GM04503 (cell line): ENCODE results near the gene LILRA5.
"Not testable (repeated sequence)": the region's sequence is repeated elsewhere in the genome, so short reads cannot be mapped to it uniquely, and the experiment has no call there.

Experiments used
- DNase-seq: peaks from one replicate; pipeline ENCODE4 v3.0.0-alpha.2; 2012; ENCODE audit warnings: low read depth

LILRA5 gene

DNA sequence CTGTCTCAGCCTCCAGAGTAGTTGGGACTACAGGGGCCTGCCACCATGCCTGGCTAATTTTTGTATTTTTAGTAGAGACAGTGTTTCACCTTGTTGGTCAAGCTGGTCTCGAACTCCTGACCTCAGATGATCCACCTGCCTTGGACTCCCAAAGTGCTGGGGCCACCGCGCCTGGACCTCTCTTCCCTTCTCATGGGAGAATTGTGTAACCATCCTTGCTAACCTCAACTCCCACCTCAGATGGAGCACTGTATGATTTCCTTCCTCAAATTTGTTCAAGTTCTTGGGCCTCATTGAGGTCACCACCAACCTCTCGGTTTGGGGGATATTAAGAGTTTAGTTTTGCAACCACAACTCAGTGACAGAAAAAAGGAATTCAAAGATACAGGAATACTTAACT is 10.7 kb downstream of the LILRA5 start:
- no peak for DNase-seq

DNA sequence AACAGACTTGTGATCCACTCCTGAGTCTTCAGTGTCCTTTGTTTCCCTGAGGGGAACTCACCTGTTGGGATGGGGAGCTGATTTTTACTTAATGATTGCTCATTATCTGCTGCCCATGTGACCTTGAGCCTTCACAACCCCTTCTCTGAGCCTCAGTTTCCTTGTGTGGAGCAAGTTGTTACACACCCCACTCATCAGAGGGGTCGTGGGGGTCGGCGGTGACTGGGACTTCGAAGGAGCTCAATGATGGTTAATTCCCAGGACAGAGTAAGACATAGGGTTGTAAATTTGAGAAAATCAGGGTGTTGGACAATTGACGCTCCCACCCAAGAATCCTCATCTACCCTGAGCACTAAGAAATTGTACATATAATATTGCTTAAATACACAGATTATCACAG is 13.5 kb downstream of the LILRA5 start:
- no peak for DNase-seq

DNA sequence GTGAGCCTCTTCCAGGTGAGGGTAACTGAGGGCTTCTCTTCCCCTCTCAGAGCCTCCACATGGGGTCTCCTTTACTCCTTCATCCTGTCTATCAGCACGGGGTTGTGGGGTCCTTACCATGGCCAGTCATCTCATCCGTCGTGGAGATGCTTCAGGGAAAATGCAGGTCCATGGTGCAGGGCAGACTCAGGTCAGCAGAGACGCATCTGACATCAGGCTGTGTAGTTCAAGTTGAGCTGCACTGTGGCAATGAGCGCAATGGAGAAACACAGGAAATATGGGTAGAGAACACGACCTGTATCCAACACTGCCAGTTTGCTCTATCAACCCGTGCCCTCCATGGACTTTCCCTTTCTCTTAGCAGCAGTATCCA is 13.9 kb downstream of the LILRA5 start:
- no peak for DNase-seq

DNA sequence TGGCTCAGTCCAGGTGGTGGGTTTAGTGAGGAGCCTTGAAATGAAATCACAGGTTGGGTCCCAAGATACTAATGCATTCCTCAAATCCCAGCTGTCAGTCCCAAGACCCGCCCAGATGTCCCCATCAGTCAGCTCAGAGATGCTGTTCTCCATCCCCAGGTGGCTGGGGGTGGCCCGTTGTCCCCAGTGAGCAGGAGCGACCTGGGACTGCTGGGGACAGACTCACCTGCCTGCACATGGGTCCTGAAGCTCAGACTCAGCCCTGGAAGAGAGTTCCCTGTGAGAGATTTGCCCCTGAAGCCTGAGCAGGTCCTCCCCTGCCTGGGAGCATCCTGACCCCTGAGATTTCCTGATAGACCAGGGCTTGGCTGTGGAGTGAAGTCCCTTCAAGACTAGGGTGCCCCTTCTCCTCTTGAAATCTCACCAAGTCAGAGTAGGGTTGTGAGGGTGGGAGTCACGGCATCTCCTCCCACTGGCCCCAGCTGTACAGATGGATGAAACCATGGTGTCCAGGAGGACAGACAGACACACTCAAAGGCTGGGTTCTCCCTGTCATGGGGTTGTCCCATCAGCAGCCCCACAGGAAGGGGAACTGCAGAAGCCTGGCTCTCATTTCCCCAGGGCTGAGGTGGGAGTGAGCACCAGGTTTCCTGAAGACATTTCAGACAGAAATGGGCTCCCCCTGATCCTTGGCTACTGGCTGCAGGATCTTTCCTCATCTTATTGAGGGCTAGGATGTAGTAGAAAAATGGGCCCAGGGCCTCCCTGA is 14.4 kb downstream of the LILRA5 start:
- DNase-seq: no peak

DNA sequence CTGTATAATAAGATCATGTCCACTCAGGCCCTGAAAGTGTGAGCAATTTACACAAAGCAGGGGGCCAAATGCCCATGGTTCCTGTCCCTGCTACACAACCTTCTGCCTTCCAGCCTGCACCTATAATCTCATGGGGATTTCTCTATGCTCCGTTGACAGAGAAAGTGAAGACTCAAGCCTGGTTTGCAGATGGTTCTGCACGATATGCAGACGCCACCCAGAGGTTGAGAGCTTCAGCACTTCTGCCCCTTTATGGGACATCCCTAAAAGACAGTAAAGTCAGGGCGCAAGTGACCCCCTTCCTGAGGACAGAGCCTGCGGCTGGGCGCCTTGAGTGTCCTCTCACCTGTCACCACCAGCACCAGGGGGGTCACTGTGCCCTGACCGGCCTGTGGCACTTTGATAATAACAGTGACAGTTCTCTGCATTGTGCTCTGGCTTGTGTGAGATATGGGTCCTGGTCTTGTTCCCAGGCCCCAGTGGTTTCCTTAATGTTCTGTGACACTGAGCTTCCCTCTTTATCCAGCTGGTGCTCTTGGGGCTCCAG is 15.1 kb downstream of the LILRA5 start:
- DNase-seq: no peak

DNA sequence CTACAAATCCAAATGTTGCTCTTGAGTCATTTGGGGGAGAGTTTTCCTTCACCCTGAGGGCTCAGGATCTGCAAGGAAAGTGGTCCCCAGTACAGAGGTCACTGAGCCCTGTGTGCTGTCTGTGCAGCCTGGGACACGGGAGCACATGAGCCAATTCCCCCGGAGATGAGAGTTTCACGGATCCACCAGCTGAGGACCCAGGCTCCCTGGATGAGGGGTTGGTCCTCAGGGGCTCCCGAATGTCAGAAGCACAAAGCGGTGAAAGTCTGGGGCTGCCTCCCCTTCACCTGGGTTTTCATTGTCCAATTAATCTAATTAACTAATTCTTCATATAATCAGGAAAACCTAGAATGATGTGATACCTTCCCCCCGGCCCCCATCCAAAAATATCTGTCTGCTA is 18.4 kb downstream of the LILRA5 start:
- DNase-seq: no peak

DNA sequence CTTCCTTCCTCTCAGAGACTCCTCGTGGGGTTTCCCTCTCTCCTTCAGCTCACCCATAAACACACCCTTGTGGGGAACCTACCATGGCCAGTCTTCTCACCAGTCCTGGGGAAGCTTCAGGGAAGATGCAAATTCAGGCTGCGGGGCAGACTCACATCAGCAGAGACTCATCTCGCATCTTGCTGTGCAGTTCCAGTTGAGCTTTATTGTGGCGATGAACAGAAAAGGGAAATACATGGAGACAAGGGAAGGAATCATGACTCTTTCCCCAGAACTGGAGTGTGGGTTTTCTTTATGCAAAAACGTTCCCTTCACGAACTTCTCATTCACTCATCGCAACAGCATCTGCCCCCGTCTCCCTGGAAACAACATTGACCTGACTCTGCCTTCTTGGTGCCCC is 23.8 kb downstream of the LILRA5 start:
- DNase-seq: not testable (repeated sequence)

DNA sequence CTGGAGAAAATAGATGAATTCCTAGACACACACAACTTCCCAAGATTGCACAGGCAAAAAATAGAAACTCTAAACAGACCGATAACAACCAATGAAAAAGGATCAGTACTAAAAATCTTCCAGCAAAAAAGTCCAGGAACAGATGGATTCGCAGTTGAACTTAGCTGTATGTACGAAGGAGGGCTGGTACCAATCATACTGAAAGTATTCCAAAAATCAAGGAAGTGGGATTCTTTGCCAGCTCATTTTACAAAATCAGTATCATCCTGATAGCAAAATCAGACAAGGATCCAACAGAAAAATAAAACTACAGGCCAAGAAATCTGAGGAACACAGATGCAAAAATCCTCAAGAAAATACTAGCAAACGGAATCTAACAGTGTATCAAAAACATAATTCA is 25.5 kb downstream of the LILRA5 start:
- DNase-seq: peak; percentile 20

DNA sequence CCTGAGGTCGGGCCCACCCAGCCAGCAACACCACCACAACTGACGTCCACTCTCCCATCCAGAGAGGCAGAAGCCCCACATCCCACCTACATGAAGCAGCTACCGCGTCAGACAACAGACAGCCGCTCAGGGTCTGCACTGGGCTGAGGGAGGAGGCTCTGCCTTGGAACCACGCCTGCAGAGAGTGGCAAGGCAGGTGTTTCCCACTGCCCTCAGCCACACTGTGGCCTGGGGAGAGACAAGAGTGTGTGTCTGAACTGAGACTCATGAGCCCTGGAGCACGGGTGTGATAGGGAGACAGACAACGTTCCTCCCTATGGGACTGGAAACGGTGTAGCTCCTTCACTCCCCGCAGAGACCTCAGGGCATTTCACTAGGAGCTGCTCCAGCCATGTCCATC is 26.7 kb downstream of the LILRA5 start:
- DNase-seq: not testable (repeated sequence)

DNA sequence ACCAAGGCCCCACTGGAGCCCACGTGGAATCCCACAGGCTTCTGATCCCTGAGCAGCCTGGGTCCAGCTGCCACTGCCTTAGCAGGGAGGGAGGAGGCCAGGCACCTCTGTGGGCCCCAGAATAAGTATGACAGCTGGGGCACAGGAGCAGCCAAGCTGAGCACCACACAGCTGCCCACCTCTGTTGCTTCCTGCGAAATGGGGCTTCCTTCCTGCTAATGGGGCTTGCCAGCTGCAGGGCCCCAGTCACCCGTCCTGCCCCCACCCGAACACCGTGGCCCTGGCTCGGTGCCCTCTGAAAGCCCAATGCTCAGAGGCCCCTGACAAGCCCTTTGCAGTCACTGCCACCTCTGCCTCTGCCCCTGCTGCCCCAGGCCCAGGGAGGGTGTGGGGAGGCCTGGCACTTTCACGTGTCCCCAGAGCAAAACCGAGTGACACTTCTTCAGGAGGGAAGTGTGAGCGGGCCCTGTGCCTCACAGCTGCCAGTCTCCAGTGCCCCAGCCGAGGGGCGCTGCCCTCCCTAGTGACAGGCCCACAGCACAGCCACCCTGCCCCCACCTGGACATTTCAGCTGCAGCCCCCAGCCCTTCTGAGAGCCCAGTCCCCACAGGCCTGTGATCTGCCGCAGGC is 27.4 kb downstream of the LILRA5 start:
- DNase-seq: not testable (repeated sequence)

DNA sequence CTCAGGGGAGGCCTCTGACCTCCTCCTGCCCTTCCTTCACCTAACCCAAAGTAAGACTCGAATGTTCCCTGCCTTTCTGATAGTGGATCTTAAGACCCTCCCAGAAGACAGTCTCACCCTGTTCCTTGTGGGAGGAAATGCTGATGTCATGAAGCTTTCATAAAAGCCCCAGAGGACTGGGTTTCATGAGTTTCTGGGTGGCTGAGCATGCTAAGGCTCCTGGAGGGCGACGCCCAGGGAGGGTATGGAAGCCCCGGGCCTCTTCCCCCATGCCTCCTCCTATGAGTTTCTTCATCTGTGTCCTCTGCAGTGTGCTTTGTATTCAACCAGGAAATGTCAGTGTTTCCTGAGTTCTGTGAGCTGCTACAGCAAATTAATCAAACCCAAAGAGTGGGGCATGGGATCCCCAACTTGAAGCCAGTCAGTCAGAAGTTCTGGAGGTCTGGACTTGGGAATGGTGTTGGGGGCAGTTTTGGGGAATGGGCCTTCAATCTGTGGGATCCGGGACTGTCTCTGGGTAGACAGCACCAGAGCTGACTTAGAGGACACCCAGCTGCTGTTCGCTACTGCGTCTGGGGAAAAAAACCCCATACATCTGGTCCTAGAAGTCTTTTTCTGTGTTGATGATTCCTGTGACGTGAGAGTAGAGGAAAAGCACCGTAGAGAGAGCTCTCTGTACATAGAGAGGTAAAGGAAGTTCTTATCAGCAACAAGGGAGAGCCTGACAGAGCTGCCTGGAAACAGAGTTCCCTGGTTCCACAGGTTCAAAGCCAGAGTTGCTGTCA is 30.1 kb downstream of the LILRA5 start:
- DNase-seq: no peak

DNA sequence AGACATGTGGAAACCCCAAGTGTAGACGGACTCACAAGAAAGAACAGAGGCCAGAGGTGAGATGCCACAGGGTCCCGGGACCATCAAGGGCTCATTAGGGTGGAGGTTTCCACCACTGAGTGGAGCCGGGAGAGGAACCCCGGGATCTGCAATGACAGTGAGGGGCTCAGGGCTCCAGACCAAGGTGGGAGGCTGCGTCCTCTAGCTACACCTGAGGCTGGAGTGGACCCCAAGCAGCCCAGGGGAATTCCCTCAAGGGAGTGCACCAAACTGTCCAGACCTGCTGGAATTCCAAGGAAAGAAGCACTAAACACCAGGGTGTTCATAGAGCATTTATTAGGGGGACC is 31.3 kb downstream of the LILRA5 start:
- not testable (repeated sequence) for DNase-seq

DNA sequence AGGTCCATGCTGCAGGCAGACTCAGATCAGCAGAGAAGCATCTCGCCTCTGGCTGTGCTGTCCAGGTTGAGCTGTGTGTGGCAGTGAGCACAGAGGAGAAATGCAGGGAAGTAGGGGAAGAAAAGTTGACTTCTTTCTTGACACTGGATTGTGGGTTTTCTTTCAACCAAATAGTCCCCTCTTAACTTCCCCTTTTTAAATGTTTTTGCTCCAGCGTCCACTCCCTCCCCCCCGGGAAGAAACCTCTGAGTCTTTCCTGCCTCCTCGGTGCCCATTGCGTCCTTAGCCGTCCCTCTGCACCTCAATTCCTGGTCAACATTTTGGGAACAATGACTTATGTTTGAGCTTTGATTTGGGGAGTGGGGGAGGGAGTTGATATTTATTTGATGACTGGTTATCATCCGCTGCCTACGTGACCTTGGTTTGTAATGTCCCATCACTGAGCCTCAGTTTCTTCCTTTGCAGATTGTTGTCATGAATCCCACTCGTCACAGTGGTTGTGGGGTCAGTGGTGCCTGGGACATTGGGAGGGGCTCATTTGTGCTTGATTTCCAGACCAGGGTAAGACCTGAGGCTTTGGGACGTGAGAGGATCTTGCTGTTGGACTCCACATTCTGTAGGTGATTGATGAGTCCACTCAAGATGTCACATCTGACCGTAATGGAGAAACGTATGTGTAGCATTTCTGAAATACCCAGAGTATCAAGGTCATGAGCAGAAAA is 31.8 kb downstream of the LILRA5 start, which contains the start of gene LILRB2:
LILRB2 (minus strand) TSS at position 104 of the 722 bp plus-strand sequence. CDS start 614 bp downstream, outside the sequence.
- no peak for DNase-seq

DNA sequence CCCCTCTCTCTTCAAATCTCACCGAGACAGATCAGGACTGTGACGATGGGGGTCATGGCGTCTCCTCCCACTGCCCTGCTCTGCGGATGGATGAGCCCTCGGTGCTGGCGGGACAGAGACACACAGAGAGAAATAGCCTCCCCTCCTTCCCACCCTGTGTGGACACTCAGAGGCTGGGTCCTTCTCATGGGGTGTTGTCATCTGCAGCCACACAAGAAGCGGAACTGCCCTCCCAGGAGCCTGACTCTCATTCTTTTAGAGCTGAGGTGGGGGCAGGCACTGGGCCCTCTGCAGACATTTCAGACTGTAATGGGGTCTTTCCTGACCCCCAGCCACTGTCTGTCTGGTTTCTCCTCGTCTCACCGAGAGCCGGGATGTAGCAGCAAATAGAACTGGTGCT is 32.5 kb downstream of the LILRA5 start:
- DNase-seq: not testable (repeated sequence)

DNA sequence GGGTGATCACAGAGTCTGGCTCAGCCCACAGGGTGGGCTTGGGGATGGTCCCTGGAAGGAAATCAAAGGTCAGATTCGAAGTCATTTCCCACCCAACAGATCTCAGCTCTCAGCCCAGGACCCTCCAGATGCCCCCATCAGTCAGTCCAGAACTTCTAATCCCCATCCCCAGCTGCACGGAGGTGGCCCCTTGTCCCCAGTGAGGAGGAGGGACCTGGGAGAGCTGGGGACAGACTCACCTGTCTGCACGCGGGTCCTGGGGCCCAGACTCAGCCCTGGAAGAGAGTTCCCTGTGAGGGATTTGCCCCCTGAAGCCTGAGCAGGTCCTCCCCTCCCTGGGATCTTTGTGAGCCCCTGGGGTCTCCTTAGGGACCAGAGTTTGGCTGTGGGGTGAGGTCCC is 32.9 kb downstream of the LILRA5 start:
- DNase-seq: not testable (repeated sequence)

DNA sequence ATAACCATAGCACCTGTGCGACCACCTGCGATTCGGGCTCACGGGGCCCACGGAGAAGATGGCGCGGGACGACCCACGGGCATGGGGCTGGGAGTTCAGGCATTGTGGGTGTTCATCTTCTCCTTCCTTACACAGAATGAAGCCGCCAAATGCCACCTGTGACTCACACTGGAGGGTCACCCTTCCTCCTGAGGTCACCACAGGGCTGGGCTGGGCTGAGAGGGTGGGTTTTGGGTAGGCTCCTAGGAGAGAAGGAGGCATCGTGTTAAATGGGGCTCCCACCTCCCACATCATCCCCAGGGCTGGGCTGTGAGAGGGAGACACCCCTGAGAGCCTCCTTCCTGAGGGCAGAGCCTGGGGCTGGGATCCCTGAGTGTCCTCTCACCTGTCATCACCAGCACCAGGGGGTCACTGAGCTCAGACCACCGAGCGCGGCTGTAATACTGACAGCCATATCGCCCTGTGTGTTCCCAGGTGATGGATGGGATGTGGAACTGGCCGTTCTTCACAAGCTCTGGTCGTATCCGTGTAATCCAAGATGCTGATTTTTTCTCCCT is 33.5 kb downstream of the LILRA5 start:
- no peak for DNase-seq

DNA sequence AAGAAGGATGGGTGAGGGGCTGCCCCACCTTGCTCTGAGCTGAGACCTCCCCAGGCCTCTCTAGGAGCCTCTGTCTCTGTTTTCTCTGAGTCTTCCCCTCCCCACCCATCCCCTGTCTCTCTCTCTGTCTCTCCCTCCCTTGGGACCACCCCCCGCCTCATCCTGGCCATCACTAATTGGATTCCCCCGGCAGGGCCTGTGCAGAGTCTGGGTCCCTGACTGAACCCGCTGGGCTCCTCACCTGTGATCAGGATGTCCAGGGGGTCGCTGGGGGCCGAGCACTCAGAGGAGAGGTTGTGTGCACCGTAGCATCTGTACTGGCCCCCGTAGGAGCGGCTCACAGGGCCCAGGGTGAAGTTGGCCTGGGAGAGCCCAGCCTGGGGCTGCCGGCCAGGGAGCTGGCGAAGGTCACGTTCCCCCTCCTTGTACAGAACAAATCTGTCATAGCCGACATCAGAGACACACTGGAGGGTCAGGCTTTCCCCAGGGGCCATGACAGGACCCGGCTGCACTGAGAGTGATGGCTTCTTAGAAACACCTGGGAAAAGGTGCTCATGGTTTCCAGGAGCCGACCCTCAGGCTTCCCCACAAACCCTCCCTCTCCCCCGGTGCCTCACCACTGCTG is 34.3 kb downstream of the LILRA5 start:
- not testable (repeated sequence) for DNase-seq

DNA sequence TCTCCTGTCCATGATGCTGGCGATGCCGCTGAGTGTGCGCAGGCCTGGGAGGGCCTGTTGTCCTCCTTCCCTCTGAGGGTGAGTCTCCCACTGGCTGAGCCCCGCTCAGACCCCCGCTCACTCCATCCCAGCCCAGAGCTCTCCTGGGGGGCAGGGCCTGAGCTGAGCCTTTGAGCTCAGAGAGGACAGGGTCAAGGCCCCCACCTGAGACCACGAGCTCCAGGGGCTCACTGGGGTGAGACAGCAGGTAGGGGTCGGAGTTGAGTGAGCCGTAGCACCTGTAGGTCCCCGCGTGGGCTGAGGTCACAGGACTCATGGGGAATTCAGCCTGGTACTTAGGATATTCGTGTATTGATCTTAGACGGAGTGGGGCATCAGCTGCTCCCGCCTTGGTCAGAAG is 34.9 kb downstream of the LILRA5 start:
- not testable (repeated sequence) for DNase-seq

DNA sequence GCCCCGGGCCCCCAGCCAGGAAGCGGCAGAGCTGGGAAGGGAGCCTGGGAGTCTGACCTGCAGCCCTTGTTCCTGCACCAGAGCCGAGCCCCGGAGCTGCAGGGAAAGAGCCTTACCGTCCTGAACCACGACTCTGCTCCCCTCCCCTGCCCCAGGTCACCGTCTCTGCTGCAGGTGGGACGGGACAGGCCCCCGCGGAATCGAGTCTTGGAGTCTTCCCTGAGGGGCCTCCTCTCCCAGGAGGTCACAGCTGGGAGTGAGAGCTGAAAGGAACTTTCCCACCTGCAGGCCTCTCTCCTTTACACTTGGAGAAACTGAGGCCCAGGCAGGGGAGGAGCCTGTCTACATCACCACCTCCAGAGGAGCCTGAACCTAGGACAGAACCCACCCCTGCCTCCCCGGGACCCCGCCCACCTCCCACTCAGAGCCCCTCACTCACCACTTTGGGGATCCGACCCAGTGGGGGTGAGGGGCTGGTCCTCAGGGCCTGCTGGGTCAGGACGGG is 35.8 kb downstream of the LILRA5 start:
- DNase-seq: not testable (repeated sequence)

DNA sequence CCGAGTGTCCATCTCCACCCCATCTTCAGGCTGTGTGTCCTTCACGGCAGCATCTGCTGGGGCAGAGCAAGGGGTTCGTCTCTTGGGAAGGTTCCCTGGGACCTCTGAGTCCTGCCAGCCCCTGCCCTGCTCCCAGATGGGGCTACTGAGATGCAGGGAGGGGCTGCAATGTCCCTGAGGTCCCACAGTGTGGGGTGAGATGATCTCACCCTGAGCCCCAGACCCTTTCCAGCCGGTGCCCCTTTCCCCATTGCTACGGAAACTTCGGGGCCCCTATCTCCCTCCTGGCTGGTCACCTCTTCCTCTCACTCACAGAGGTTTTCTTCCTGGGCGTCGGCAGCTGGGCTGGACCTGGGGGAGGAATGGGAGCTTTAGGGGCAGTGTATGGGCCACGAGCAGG is 37.0 kb downstream of the LILRA5 start:
- DNase-seq: no peak

DNA sequence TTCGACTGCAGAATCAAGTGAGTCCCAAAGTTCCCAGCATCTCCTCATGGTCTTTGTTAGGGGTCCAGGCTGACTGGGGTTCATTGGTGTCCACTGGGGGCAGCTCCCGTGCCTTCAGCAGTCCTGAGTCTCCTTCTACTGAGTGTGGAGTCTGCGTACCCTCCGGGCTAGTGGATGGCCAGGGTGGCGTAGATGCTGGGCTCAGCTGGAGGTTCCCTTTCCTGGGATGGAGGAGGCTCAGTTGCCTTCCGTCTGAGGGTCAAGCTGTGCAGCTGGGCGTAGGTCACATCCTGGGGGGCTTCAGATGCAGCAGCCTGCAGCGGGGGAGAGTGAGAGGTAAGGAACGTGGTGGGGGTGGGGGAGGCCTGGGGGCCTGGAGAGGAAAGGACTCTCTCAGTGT is 38.5 kb downstream of the LILRA5 start:
- not testable (repeated sequence) for DNase-seq
